Stimulated activated CD8-positive, alpha-beta memory T cell treated with anti-CD3 and anti-CD28 coated beads, Interleukin-2, amount 100 ng/mL, for 1 hour (primary cell): Measurements from ENCODE around the gene DLG4.
"Not testable (repeated sequence)": the region's sequence is repeated elsewhere in the genome, so short reads cannot be mapped to it uniquely, and the experiment has no call there.

ENCODE experiments used
- DNase-seq, 2 donors: peaks; one replicate each; pipeline ENCODE4 v3.0.0-alpha.2; 2020; ENCODE audit warnings: low read depth in 2 of 2

DLG4 gene

DNA sequence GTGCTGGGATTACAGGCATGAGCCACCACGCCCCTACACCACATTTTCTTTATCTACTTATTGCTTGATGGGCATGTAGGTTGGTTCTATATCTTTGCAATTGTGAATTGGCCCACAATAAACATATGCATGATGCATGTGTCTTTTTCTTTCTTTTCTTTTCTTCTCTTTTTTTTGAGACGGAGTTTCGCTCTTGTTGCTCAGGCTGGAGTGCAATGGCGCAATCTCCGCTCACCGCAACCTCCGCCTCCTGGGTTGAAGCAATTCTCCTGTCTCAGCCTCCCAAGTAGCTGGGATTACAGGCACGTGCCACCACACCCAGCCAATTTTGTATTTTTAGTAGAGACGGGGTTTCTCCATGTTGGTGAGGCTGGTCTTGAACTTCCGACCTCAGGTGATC, 61.2 kb downstream of the DLG4 start:
- DNase-seq: not testable (repeated sequence)

DNA sequence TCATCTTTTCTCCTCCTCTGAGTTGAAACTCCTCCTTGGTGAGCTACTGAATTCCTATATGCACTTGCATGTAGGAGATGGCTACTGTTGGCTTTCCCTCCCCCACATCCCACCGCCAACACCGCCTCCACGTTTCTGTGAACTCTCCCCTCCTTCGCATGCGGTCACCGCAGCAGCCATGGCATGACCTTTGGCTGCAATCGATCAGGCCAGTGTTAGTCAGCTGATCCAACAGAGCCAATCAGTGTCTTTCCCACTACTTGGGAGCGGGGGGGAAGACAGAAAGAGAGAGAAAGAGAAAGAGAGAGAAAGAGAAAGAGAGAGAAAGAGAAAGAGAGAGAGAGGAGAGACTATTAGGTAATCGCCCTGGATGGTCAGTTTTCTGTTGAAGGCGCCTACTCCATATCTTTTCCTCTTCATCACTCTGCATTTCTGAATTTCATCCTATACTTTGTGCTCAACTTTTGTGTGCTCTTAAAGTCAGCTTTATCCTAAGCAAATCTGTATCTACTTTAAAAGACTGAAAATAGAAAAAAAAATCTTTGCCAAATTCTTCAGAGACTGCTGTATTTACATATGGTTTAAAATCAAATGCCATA, 63.2 kb downstream of the DLG4 start:
- DNase-seq: no peak

- no peak for DNase-seq
Measured at GRCh38 chr17:7147772-7148171, 71.9 kb downstream of the DLG4 start.

DNA sequence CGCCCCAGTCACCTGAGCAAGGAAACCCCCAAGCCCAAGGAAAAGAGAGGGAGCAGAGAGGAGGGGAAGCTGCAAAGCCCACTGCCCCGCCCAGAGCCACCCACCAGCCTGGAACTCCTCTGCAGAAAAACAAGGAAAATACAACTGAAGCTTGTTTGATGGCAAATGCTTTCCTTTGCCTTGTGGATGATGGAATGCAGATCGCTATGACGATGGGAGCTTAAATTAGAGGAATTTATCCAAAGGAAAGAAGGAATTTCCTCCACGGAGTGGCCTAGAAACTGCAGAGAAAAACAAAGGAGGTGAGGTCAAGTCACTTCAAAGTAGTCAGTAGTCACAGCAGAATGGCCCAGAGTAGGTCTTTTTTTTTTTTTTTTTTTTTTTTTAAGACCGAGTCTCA, 73.5 kb downstream of the DLG4 start:
- DNase-seq: no peak

DNA sequence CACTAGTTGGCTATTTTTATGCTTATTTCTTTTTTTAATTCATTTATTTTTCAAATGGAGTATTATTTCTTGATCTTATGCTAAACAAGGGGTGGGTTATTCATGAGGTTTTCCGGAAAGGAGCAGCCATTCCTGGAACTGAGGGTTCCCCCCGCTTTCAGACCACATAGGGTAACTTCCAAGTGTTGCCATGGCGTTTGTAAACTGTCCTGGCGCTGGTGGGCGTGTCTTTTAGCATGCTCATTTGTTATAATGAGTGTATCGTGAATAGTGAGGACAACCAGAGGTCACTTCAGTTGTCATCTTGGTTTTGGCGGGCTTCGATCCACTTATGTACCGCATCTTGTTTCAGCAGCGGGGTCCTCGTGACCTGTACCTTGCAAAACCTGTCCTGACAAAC, 75.4 kb downstream of the DLG4 start:
- DNase-seq: no peak

- DNase-seq: no peak
Measured at GRCh38 chr17:7141824-7142223, 77.8 kb downstream of the DLG4 start.

DNA sequence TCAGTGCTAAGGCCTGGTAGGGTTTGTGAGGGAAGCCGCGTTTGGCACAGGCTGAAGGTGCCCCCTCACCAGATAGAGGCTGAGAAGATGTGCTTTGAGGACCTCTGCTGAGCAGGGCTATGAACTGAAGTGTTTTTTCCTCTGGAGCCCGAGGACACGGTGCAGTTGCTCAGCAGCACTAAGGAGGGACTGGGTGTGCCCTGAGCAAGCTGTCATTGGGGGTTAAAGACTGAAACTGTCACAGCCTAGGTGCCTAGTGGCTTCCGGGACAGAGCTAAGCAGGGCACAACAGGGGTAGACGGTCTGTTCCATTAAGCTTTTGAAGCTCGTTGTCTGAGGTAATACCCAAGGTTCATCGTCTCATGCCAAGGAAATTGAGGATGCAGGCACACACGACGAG, 80.2 kb downstream of the DLG4 start:
- no peak for DNase-seq

DNA sequence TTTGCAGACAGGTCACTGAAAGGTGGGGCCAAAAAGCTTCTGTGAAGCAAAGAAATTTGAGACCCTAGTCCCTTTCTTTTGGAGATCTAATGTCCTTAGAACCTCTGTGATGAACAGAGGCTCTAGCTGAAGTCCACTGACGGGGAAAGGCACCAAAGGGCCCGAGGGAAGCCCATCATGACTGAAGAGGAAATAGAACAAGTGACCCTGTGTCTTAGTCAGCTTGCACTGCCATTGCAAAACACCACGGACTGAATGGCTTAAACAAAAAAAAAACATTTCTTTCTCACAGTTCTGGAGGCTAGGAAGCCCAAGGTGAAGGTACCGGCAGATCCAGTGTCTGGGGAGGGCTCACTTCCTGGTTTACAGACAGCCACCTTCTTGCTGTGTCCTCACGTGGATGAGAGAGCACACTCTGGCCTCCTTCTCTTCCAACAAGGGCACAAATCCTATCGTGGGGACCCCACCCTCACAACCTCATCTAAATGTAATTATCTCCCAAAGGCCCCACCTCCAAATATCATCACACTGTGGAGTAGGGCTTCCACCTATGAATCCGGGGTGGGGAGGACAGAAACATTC, 80.7 kb downstream of the DLG4 start:
- DNase-seq: no peak

- DNase-seq: no peak
Measured at GRCh38 chr17:7137171-7137943, 82.3 kb downstream of the DLG4 start.
